GM12878 (cell line): Measurements from ENCODE around the gene CPNE4. TPM values are rescaled to one million over a fixed set of nuclear protein-coding genes. Genes with fewer than 3 reads are reported as not detected.

ENCODE experiments used
- ATAC-seq: fragments of 200-7000 bp; cut with Tn5 transposase; 3 replicates; pipeline ENCODE4 v1.9.1; 2020; ENCODE audit warnings: mild to moderate bottlenecking, moderate library complexity
- BruUV-seq: library from RNA; stranded (reverse); fragments of 400-500 nt; replicated peaks from 2 replicates; lab custom pipeline; 2021; lab: Mats Ljungman, UMichigan
- CTCF ChIA-PET: fragments of 300-600 bp; sonication (Branson Sonifier 250); formaldehyde crosslinking; extraction: SDS; loops from one replicate; lab custom pipeline; 2021; ENCODE audit warnings: inconsistent platforms; lab: Yijun Ruan, JAX
- POLR2A ChIA-PET: fragments of 350-600 bp; formaldehyde crosslinking; extraction: SDS; loops from one replicate; lab custom pipeline; 2021; ENCODE audit warnings: inconsistent platforms; lab: Charles Lee
- RAD21 ChIA-PET: fragments of 300-600 bp; sonication (Branson Sonifier 250); formaldehyde crosslinking; loops from one replicate; lab custom pipeline; 2023; ENCODE audit warnings: antibody characterized with exemption; ENCODE audit not compliant: unreplicated experiment; lab: Charles Lee
- SMC1A ChIA-PET: fragments of 300-600 bp; sonication (Branson Sonifier 250); formaldehyde crosslinking; loops from one replicate; lab custom pipeline; 2023; ENCODE audit not compliant: unreplicated experiment, uncharacterized antibody; lab: Charles Lee
- DNase-seq: peaks from one replicate; pipeline ENCODE4 v3.0.0-alpha.2; 2011; ENCODE audit warnings: low read depth, low spot score
- FAIRE-seq: peaks from 3 replicates; lab custom pipeline; 2011; peaks lifted over from hg19 to GRCh38; lab: Jason Lieb, UNC
- H2AFZ ChIP-seq: 2 replicates; pipeline ENCODE4 v1.6.0; 2011; ENCODE audit warnings: low read depth, low read length, control low read depth; ENCODE audit not compliant: control insufficient read depth
- H3K27ac ChIP-seq: 2 replicates; pipeline ENCODE4 v1.5.1; 2011; ENCODE audit warnings: control low read depth; ENCODE audit not compliant: control insufficient read depth, insufficient read depth
- H3K27me3 ChIP-seq, 2 experiments: replicated peaks in 1 of 2; 2 replicates each; pipeline versions ENCODE4 v1.6.0 to v1.6.1; 2011; ENCODE audit warnings: low read length in 1 of 2; ENCODE audit not compliant: control insufficient read depth in 2 of 2, insufficient read depth in 2 of 2
- H3K36me3 ChIP-seq, 2 experiments: 2 replicates each; pipeline ENCODE4 v1.5.1; 2011; ENCODE audit warnings: low read length in 1 of 2; ENCODE audit not compliant: control insufficient read depth in 2 of 2, insufficient read depth in 2 of 2
- H3K4me1 ChIP-seq: 2 replicates; pipeline ENCODE4 v1.6.1; 2011; ENCODE audit warnings: mild to moderate bottlenecking, low read length, moderate library complexity, mixed read lengths; ENCODE audit not compliant: control insufficient read depth, insufficient read depth
- H3K4me2 ChIP-seq: 2 replicates; pipeline ENCODE4 v1.6.0; 2011; ENCODE audit warnings: control low read depth; ENCODE audit not compliant: control insufficient read depth, insufficient read depth
- H3K4me3 ChIP-seq: fragments of 200-600 bp; sonication (generic); 2 replicates; pipeline ENCODE4 v1.5.1; 2016
- H3K79me2 ChIP-seq: 2 replicates; pipeline ENCODE4 v1.6.0; 2011; ENCODE audit warnings: low read length; ENCODE audit not compliant: control insufficient read depth, insufficient read depth
- H3K9ac ChIP-seq: 2 replicates; pipeline ENCODE4 v1.8.0; 2011; ENCODE audit warnings: low read length, control low read depth, mixed read lengths; ENCODE audit not compliant: control insufficient read depth, insufficient read depth
- H3K9me3 ChIP-seq: replicated peaks from 3 replicates; pipeline ENCODE4 v1.5.1; 2011; ENCODE audit warnings: mild to moderate bottlenecking, low read length; ENCODE audit not compliant: control insufficient read depth, insufficient read depth
- H4K20me1 ChIP-seq: 2 replicates; pipeline ENCODE4 v1.6.0; 2011; ENCODE audit not compliant: control insufficient read depth, insufficient read depth
- CHD1 ChIP-seq: IDR thresholded peaks from 2 replicates; pipeline ENCODE4 v1.6.1; 2012; ENCODE audit warnings: low read depth, low read length, improper control_type of control experiment
- EED ChIP-seq: sonication (generic); IDR thresholded peaks from 2 replicates; pipeline ENCODE4 v1.6.1; 2016; ENCODE audit warnings: antibody characterized with exemption, low read depth
- JUNB ChIP-seq: IDR thresholded peaks from 2 replicates; pipeline ENCODE4 v1.6.1; 2016; ENCODE audit warnings: antibody characterized with exemption, mild to moderate bottlenecking
- MXI1 ChIP-seq: fragments of 150-350 bp; IDR thresholded peaks from 2 replicates; pipeline ENCODE4 v1.6.1; 2011; ENCODE audit warnings: low read depth, mild to moderate bottlenecking, inconsistent platforms, low read length, improper control_type of control experiment
- NBN ChIP-seq: fragments of 450-650 bp; IDR thresholded peaks from 2 replicates; pipeline ENCODE4 v1.6.1; 2016
- NFIC ChIP-seq: IDR thresholded peaks from 2 replicates; pipeline ENCODE4 v1.6.1; 2012; ENCODE audit warnings: low read depth, mild to moderate bottlenecking, inconsistent platforms, low read length, moderate library complexity
- PRDM15 ChIP-seq: fragments of 450-650 bp; formaldehyde crosslinking; IDR thresholded peaks from 2 replicates; pipeline ENCODE4 v1.4.0; 2020; ENCODE audit warnings: mild to moderate bottlenecking, moderate library complexity
- RELB ChIP-seq: fragments of 450-650 bp; IDR thresholded peaks from 2 replicates; pipeline ENCODE4 v1.6.1; 2017; ENCODE audit warnings: low read depth, mild to moderate bottlenecking, moderate library complexity
- TARDBP ChIP-seq: IDR thresholded peaks from 2 replicates; pipeline ENCODE4 v1.6.1; 2016; ENCODE audit warnings: borderline replicate concordance
- ZBTB4 ChIP-seq: fragments of 450-650 bp; formaldehyde crosslinking; IDR thresholded peaks from 2 replicates; pipeline ENCODE4 v1.4.0; 2022; ENCODE audit warnings: mild to moderate bottlenecking, moderate library complexity
- ZNF207 ChIP-seq: fragments of 450-650 bp; IDR thresholded peaks from 2 replicates; pipeline ENCODE4 v1.6.1; 2014; ENCODE audit warnings: antibody characterized with exemption, mild to moderate bottlenecking, borderline replicate concordance
- ZNF384 ChIP-seq: IDR thresholded peaks from 2 replicates; pipeline ENCODE4 v1.6.1; 2012; ENCODE audit warnings: low read depth, mild to moderate bottlenecking, low read length, improper control_type of control experiment, borderline replicate concordance
- in situ Hi-C: fragments of 300-500 bp; cut with MboI; formaldehyde crosslinking; loops from 9 replicates; pipeline ENCODE4 v1.14.3; 2018; ENCODE audit warnings: mixed read lengths
- intact Hi-C: fragments of 100-400 bp; cut with micrococcal nuclease; formaldehyde crosslinking; loops from one replicate; pipeline ENCODE4 v1.14.2; 2022; ENCODE audit not compliant: unreplicated experiment
- polyA plus RNA-seq, 11 experiments: library from polyadenylated mRNA; depleted of rRNA in 4 of 11; unstranded in 6 of 11; stranded (reverse) in 5 of 11; fragments of >200 nt; fragmentation: Nextera tagmentation in 4 of 11; fragmentation: Illumina TruSeq in 1 of 11; extraction: Ambion mirVana in 4 of 11; extraction: Trizol in 1 of 11; gene quantifications; 1 replicate in 1 of 11; 2 replicates in 10 of 11; pipeline versions ENCODE4 v1.2.1 to v1.2.3, GENCODE V29; 2011 to 2016; ENCODE audit warnings: inconsistent platforms in 2 of 11, missing spikeins in 2 of 11, low read depth in 1 of 11
- total RNA-seq, 4 experiments: library from RNA; depleted of rRNA in 3 of 4; stranded (reverse); fragments of >200 nt in 3 of 4; fragmentation: Illumina TruSeq in 1 of 4; extraction: Trizol in 1 of 4; gene quantifications; 2 replicates each; pipeline versions ENCODE4 v1.2.1 to v1.2.3, GENCODE V29; 2013 to 2021

Gene CPNE4
- total and polyA plus RNA-seq, 10 of the 15 experiments (the other 5 are each of a cell fraction or from before 2014, with no cell fraction given) = 0.17 to 1.9 (median 0.48) TPM; not detected in 1

- TF ChIP-seq ZBTB4 (CRISPR knock-in tag) (no peak), ZNF207 (no peak), MXI1 (no peak), NFIC (no peak), TARDBP (no peak), JUNB (no peak), RELB (no peak), CHD1 (no peak)
These were observed 256.3 kb downstream of the CPNE4 start (continued) for GRCh38 chr3:131778526-131778925.

GRCh38 chr3:131775650-131776049 is 259.2 kb downstream of the CPNE4 start:
- intact Hi-C loops (no loop called here), in situ Hi-C loops (no loop called here)
- FAIRE-seq (no peak), ATAC-seq (no peak), DNase-seq (no peak)
- no peak overlapping the region for H2AFZ ChIP-seq
- no peaks in the 10 kb centered on the region for H4K20me1 ChIP-seq
- ChIA-PET SMC1A (no interaction called here), CTCF (no interaction called here), RAD21 (no interaction called here), POLR2A (no interaction called here)
- H3K9ac ChIP-seq = no peak overlapping the region
- H3K27me3 ChIP-seq = no peaks in the 10 kb centered on the region
- H3K27ac ChIP-seq = no peak overlapping the region
- no peaks in the 10 kb centered on the region for H3K36me3 ChIP-seq
- no peaks in the 10 kb centered on the region; the same call in 1 of the 3 replicates for H3K9me3 ChIP-seq
- no TSS peak for BruUV-seq
- no peak overlapping the region for H3K4me3 ChIP-seq
- H3K4me1 ChIP-seq = no peaks in the 10 kb centered on the region
- no peaks in the 10 kb centered on the region for H3K79me2 ChIP-seq
- H3K4me2 ChIP-seq = no peak overlapping the region
- TF ChIP-seq EED (no peak), ZNF384 (no peak), NBN (no peak), PRDM15 (CRISPR knock-in tag) (no peak)
